Globus pallidus (tissue), 1 donor: Measurements from ENCODE around the gene NPC1.
"Not testable (repeated sequence)": the region's sequence is repeated elsewhere in the genome, so short reads cannot be mapped to it uniquely, and the experiment has no call there.

ENCODE experiments used
- DNase-seq: peaks from one replicate; pipeline ENCODE4 v3.0.0-alpha.2; 2015; ENCODE audit warnings: low spot score

NPC1 gene

DNA sequence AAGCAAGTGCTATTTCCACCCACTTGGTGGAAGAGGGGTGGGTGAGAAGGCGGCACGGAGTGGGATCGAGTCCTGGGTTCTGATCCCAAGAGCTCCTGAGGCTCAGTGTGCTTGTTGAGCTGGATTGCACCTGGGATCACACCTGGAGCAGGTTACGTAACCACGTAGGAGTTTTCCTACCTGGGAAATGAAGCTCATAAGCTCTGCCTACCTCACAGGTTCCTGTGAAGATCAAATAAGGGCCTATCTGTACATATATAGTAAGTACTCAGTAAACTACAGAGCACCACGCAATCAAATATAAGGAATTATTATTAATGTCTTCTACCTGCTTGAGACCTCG is 11.0 kb downstream of the NPC1 start:
- DNase-seq = no peak

DNA sequence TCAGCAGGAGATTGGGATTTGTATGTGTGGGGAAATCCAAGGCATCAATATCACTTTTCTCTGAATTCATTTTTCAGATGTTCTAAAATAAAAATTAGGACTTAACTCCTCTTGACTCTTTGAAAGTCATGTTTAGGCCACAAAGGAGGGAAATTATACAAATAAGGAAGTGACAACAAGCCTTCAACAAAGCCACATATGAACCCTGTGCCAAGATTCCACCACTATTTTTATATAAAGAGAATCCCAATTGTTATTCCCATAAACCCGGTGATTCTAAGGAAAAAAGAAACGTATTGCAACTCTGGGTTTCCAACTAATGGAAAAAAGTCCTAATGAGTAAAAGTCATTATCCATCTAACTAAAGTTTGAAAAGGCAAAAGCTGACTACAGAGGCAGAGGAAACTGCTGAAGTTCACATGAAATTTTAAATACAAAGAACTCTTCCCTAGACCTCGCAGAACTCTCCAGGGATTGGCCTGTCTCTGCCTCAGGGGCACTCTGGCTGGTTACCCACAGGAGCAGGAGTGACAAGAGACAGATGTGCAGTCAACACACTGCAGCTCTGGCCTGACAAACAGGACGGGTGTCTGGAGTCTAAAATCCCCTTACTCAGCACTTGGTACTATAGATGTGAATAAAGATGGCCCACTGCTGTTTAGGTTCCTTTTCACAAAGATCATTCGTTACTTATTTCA is 11.5 kb downstream of the NPC1 start:
- DNase-seq = no peak

DNA sequence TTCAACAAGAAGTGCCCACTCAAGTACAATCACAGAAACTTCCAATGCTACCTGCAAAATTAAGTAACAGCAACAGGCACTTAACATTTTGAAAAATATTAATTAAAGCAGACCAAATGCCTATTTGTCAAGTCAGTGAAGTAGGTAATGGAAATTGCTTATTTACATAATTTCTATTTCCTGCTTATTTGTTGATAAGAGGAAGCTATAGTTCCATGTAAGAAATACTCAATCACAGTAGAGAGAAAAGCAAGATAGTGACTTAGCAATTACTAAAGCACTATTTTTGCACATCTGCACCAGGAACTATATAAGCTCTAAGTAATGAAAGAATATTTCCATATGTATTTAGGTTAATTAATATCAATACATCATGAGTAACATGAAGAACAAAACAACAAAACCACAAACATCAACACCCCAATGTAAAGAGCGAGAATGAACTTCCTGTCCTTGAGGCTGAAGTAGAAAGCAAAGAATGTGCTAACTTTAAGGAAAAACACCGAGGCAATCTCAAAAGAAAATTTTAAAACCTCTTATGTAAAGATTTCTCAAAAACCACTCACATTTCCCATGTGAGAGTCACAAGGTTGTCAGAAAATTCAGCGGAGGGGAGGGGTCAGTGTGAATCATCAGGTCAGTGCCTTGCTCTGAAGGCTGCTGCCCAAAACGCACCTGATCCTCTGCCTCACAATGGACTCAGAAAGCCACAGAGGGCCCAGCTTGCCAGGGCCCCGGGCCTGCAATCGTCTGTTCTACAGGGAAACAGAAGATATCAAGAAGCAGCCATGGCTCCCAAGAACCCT is 12.5 kb downstream of the NPC1 start:
- DNase-seq = no peak

DNA sequence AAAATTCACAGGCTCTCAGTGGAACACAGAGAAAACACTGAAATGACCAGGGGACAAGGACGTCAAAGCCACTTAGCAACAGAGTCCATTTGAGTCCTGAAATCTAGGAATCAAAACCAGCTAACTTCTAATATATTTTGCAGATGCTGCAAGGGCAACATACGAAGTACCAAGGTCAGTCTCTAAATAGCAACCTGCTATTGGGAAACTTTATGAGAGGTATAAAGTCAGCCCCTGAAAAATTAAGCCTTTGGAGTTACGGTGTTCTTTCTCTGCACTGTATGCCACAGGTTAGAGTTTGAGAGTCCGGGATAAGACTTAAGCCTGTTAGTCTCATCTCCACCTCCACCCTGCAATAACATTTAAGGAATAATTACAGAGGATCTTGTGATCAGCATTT is 13.3 kb downstream of the NPC1 start:
- no peak for DNase-seq

DNA sequence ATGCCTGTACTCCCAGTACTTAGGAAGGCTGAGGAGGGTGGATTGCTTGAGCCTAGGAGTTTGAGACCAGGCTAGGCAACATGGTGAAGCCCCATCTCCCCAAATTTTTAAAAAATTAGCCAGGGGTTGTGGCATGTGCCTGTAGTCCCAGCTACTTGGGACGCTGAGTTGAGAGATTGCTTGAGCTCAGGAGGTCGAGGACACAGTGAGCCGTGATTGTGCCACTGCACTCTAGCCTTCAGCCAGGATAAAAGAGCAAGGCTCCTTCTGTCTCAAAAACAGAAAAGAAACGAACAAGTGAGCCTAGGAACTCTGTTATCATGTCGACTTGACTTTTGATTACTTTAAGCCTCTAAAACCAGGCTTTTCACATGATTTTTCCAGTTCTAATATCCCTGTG is 13.7 kb downstream of the NPC1 start:
- DNase-seq = no peak

DNA sequence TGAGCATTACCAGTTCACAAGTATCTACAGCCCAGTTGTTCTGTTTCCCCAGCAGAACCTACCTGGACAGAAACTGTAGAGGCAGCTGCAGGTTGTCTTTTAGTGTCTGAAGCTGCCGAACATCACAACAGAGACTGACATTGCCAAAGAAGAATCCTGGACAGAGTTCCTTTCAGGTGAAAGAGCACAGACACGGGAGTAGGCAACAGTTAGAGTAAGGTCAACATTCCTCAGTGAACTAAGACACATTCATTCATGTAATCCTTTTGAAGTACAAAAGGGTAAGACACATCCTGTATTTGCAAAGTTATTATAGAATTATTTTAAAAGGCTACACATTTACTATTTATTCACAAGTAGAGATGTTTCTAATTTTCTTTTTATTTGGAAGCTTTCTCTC is 14.3 kb downstream of the NPC1 start:
- no peak for DNase-seq

DNA sequence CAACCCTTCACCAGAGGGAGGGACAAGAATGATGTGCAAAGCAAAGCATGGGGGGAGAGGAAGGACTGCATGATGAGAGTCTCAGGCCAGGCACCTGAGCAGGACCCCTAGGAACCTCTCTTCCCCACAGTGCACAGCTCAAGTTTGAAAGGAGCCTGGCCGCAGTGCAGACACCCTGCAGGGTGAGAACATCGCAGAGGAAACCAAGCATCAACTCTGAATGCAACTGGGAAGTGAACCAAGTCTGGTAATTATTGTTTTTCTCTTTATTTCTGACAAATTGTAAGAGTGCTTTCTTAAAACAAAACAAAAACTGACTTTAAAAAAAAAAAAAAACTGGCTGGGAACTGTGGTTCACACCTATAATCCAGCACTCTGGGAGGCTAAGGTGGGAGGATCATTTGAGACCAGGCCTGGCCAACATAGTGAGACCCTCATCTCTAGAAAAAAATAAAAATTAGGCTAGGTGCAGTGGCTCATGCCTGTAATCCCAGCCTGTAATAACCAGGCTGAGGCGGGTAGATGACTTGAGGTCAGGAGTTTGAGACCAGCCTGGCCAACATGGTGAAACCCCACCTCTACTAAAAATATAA is 15.3 kb downstream of the NPC1 start:
- no peak for DNase-seq

DNA sequence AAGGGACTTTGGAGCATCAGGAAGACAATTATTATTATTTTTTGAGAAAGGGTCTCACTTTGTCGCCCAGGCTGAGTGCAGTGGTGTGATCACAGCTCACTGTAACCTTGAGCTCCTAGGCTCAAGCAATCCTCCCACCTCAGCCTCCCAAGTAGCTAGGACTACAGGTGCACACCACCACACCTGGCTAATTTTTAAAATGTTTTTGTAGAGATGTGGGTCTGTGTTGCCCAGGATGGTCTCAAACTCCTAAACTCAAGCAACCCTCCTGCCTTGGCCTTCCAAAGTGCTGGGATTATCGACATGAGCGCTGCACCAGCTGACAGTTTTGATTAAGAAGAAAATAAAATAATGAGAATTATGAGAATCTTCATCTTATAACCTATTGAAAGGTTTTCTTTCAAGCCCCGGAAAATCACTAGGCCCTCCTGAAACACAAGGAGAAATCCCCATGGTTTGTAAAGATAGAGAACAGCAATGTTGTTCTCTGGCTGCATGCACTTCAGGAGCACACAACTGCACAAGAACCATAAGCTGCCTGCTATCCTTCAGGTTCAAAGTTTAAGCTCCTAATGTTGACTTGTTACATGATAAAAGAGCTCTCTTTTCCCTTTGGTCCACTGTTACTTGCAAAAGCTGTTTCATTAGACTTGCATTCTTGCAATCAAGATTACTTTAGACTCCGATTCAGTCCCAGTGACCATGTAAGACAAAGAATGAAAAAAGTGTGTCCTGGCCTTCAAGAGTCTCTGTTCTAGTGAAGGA is 16.8 kb downstream of the NPC1 start:
- DNase-seq = no peak

DNA sequence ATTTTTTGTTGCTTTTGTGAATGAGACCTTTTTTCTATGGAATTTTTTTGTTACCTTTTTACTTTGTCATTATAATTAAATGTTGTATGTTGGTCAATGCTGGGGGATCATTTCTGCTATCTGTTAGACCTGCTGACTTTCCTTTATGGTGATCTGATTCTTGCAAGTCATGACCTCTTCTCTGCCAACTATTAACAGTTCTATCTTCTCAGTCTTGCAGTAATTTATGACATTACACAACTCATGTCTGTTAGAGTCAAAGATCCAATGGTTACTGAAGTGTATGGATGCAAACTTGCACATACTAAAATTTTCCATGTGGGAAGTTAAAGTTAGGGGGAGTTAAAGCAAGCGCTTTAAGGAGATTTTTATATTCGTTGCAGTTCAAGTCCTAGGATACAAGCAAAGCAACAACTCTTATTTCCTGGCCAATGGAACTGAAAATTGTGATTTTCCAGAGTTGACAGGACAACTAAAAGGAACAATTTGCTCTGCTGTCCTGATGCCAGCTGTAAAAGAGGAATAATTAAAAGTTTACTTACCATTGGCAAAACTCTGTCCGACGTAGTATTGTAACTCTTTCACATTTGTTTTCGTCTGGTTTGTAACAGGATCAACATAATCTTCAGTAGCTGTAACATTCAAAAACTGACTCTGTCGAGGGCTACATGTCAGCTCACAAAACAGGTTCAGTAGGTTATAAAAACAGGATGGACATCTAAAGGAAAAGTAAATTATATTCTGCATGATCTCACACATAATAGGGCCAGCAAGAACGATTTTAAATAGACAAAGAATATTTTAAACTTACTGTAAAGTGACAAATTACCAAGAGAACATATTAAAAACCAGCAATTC is 17.8 kb downstream of the NPC1 start:
- DNase-seq = no peak

DNA sequence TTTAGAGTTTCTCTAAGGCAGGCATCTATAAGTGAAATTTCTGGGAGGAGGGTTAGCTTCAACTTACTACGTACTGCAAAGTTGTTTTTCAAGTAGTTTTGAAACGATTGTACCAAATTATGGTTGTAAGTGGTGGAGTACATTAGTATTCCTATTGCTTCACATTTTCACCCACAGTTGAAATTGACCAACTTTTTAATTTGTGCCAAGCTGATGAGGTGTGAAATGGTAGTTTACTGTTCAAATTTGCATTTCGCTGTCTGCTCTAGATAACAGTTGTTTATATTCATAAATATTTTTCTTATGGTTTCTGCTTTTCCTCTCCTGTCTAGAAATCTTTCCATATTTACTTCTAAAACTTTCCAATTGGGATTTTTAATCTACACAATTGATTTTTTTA is 18.6 kb downstream of the NPC1 start:
- no peak for DNase-seq

DNA sequence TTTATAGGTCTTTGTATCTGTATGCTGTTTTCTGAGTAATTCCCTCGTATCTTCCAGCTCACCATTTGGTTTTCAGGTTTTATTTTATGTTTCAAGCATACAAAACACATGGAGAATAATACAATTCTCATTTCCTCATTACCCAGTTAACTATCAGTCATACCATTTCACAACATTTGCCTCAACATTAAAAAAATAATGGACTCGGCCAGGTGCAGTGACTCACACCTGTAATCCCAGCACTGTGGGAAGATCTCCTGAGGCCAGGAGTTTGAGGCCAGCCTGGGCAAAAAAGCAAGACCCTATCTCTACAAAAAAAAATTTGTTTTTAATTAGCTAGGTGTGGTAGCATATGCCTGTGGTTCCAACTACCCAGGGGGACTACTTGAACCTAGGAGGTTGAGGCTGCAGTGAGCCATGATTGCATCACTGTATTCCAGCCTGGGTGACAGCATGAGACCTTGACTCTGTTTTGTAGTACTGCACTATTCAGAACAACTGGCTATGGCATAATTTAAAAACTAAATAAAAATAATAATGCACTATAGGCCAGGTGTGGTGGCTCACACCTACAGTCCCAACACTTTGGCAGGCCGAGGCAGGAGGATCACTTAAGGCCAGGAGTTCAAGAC is 20.3 kb downstream of the NPC1 start:
- DNase-seq = no peak

DNA sequence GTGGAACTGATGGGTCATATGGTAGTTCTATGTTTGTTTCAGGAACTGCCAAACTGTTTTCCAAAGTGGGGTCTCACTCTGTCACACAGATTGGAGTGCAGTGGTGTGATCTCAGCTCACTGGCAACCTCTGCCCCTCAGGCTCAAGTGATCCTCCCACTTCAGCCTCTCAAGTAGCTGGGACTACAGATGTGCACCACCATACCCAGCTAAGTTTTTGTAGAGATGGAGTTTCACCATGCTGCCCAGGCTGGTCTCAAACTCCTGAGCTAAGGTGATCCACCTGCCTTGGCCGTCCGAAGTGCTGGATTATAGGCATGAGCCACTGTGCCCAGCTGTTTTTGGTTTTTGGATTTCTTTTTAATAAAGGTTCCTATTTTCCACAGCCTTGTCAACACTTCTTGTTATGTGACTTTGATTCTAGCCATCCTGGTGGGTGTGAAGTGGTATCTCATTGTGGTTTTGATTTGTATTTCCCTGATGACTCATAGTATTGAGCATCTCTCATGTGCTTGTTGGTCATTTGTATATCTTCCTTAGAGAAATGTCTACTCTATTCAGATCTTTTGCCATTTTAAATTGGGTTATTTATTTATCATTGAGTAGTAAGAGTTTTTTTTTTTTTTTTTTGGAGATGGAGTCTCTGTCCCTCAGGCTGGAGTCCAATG is 22.8 kb downstream of the NPC1 start:
- DNase-seq = no peak

DNA sequence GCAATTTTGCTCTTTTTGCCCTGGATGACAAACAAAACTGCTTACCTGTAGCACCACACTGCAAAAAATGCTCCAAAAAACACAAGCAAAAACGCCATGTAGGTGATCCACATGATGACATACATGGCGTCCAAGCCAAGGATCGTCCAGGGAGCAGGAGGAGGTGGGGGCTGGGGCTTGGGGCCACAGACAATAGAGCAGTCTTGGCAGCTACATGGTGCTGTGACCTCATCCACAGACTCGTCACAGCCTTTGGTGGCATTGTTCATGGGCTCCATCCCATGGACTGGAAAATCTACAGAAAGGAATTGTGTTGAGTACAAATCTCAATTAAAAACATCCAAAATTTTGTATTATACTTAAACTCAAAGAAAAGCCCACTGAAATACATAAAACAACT is 26.1 kb downstream of the NPC1 start:
- peak; percentile 91 for DNase-seq

DNA sequence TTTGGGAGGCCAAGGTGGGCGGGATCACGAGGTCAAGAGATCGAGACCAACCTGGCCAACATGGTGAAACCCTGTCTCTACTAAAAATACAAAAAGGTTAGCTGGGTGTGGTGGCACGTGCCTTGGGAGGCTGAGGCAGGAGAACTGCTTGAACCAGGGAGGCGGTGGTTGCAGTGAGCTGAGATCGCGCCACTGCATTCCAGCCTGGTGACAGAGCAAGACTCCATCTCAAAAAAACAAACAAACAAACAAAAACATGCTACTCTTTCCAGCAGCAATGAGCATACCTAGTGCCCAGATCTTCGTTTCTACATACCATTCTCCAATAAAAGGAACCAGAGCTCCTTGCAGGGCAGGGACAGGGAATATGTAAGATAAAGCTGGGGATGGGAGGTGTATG is 28.8 kb downstream of the NPC1 start:
- not testable (repeated sequence) for DNase-seq

DNA sequence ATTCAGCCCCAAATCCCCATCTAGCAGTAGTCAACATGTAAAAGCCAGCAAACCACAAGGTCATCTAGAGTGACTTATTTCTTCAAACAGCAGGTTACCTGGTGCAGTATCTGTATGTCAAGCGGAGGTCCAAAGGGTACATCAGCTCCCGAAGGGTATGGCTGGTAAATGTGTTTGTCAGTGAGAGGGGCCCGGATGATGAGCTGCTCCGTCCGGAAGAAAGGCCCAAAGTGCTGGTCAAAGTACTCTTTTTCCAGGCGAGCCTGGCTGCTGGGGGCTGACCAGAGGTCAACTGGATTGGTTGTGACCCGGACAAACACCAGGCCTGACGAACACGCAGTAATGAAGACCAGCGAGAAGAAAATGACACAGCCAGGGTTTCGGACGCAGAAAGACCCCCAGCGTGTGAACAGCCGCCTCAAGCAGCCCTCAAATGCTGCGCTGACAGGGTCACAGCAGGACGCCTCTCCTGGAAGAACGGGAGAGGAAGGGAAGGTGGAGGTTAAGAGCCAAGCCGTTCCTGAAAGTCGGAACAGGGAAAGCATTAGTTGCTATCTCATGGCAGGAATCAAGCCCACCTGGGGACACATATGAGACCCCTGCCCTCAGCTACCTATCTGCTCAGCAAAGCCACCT is 30.0 kb downstream of the NPC1 start:
- DNase-seq = no peak

DNA sequence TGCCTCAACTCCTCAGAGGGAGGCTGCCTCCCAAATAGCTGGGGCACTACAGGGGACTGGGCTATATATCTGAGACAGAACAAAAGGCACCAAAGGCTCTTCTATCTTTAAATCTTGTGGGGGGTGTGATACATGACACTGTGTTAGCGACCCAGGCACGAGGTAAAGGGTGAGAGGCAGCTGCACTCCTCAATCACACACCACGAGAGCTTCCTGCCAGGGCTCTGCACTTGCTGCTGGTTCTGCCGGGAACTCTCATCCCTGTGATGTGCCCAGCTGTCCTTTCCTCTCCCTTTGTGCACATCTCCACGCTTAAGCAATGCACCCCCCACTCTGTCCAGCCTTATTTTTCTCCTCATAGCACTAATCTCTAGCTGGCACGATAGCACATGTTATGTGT is 32.4 kb downstream of the NPC1 start:
- no peak for DNase-seq

DNA sequence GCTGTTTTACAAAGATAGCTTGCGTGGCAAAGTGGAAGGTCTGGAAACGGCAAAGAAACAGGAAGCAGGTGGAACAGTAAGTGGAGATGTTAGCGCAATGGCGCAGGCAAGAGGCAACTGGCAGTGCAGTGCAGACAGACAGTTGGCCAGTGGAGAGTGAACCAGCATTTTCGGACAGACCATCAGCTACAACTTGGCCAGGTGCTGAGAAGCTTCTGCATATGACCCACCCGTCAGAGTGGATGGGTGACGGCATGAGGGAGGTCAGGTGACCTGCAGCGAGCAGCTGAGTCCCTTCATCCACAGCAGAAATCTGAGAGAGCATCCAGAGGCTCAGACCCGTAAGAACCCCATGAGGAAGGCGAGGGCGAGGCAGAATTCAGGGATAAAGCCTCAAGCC is 33.8 kb downstream of the NPC1 start:
- no peak for DNase-seq

DNA sequence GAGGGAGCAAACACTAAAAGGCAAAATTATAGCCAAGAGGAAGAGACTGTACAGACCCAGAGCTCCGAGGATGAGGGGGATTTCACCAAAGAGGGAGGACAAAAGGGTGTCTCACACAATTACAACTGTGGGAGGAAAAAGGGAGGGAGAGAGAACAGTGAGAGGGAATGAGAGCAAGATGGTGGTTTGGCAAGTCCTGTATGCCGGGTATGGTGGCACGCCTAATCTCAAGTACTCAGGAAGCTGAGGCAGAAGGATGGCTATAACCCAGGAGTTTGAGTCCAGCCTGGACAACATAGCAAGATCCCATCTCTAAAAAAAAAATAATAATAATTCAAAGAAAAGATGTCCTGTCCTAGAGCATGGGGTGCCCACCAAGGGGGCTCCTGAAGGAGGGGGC is 34.3 kb downstream of the NPC1 start:
- DNase-seq = no peak

DNA sequence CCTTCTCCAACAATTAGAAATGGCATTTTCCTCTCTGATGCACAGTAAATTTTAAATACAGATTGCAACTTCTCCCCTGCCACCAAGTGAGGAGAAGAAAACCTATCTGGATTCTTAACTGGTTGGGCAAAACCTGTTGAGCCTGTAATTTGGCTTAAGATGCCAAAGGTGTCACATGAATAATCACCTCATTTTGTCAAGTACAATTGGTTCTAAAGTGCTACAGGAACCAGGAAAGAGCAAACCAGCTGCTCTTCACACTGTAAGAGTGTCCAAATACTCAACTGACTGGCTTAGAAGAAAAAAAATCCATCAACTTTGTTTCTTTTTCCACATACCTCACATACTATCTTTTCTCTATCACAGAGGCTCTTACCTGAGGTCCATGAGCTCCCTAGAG is 35.4 kb downstream of the NPC1 start:
- no peak for DNase-seq

DNA sequence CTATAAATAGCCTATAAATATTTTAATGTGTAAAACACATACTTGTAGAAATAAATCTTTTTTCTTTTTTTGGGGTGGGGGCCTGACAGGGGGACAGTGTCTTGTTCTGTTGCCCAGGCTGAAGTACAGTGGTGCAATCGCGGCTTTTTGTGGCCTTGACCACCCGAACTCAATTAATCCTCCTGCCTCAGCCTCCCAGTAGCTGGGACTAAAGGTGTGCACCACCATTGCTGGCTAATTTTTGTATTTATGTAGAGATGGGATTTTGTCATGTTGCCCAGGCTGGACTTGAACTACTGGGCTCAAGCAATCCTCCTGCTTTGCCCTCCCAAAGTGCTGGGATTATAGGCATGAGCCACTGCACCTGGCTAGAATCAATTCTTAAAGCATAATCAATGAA is 37.6 kb downstream of the NPC1 start:
- no peak for DNase-seq
